ENCODE data around the gene CYP1B1. TPM values are rescaled to one million over a fixed set of nuclear protein-coding genes. Genes with fewer than 3 reads are reported as not detected.

CYP1B1 gene
- total RNA-seq, result 69.4 TPM
- long read RNA-seq, full-length matches to known transcripts, result 201 of 256 reads
- long read RNA-seq, partial matches to known transcripts, result 33 of 256 reads
- long read RNA-seq, other reads (novel, unspliced or antisense), result 22 of 256 reads

- H3K27me3 ChIP-seq, result no peaks in the 10 kb centered on the region
- H3K4me1 ChIP-seq, result peaks cover 17% of the 10 kb centered on the region
- peak within 1 kb of the TSS; percentile 93 for H3K27ac ChIP-seq
- peak; percentile 0 for ATAC-seq
- H3K9me3 ChIP-seq, result no peaks in the 10 kb centered on the region
- intact Hi-C loops (cut with DNase I), result no loop called here
- TF ChIP-seq, protein P1, sequence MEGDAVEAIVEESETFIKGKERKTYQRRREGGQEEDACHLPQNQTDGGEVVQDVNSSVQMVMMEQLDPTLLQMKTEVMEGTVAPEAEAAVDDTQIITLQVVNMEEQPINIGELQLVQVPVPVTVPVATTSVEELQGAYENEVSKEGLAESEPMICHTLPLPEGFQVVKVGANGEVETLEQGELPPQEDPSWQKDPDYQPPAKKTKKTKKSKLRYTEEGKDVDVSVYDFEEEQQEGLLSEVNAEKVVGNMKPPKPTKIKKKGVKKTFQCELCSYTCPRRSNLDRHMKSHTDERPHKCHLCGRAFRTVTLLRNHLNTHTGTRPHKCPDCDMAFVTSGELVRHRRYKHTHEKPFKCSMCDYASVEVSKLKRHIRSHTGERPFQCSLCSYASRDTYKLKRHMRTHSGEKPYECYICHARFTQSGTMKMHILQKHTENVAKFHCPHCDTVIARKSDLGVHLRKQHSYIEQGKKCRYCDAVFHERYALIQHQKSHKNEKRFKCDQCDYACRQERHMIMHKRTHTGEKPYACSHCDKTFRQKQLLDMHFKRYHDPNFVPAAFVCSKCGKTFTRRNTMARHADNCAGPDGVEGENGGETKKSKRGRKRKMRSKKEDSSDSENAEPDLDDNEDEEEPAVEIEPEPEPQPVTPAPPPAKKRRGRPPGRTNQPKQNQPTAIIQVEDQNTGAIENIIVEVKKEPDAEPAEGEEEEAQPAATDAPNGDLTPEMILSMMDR (IDR thresholded peaks at IDR 0.05), result no peak
- no peaks in the 10 kb centered on the region for H3K36me3 ChIP-seq
- peak within 1 kb of the TSS; percentile 64 for H3K4me3 ChIP-seq
- DNase-seq, result peak; percentile 79
Measured at GRCh38 chr2:38075507-38076151, at the start of gene CYP1B1. CYP1B1 (minus strand) TSS chr2:38076151; CDS start chr2:38075388, 763 bp downstream.

- Histone ChIP-seq H3K4me1 (peaks cover 21% of the 10 kb centered on the region), H3K27ac (no peak overlapping the region), H3K4me3 (no peak overlapping the region), H3K36me3 (no peaks in the 10 kb centered on the region), H3K9me3 (no peaks in the 10 kb centered on the region), H3K27me3 (no peaks in the 10 kb centered on the region)
- ATAC-seq, result no peak
- no peak for DNase-seq
- intact Hi-C loops (cut with DNase I), result no loop called here
- TF ChIP-seq, protein P1 (IDR thresholded peaks at IDR 0.05), result no peak
Measured at GRCh38 chr2:38125007-38125406, 49.1 kb upstream of the CYP1B1 start.

DNA sequence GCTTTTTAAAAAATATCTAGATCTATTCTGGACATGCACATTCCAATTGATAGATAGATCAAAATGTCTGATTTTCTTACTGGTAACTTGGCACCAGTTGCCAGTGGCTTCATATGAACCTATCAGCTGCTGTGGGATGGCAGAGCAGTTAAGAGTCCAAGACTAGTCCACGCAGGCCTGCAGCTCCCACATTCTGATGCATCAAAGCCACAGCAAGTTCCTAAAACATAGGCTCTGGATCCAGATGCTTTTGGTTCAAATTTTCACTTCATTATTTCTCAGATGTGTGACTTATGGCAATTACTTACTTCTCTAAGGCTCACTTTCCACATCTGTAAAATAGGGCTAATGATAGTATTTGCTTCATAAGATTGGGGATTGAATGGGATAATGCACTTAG is 48.0 kb upstream of the CYP1B1 start:
- TF ChIP-seq, protein P1 (IDR thresholded peaks at IDR 0.05), result no peak
- ATAC-seq (no peak), DNase-seq (no peak)
- no peaks in the 10 kb centered on the region for H3K27me3 ChIP-seq
- H3K27ac ChIP-seq, result no peak overlapping the region
- H3K4me1 ChIP-seq, result peaks cover 13% of the 10 kb centered on the region
- no peaks in the 10 kb centered on the region for H3K9me3 ChIP-seq
- no peaks in the 10 kb centered on the region for H3K36me3 ChIP-seq
- intact Hi-C loops (cut with DNase I), result no loop called here
- H3K4me3 ChIP-seq, result no peak overlapping the region

DNA sequence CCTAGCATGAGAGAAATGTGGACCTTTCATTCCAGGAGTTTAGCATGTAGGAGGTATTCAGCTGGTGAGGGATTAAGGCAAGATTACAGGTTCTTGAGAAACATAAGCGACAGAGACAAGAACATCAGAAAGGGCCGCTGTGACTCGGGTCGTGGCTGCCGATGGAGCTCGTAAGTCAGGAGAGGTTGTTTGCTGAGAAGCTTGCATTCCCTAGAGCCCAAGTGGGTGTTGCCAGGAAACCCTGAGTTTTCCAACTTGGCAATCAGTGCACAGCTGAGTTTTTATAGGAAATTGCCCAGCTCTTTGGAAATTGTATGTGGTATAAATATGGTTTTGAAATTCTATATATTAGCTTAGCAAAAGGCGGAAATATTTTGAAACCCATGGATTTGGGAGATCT is 46.4 kb upstream of the CYP1B1 start:
- H3K27ac ChIP-seq, result no peak overlapping the region
- ATAC-seq (no peak), DNase-seq (no peak)
- intact Hi-C loops (cut with DNase I), result no loop called here
- H3K27me3 ChIP-seq, result no peaks in the 10 kb centered on the region
- H3K9me3 ChIP-seq, result no peaks in the 10 kb centered on the region
- peaks cover 13% of the 10 kb centered on the region for H3K4me1 ChIP-seq
- no peaks in the 10 kb centered on the region for H3K36me3 ChIP-seq
- TF ChIP-seq, protein P1 (IDR thresholded peaks at IDR 0.05), result no peak
- no peak overlapping the region for H3K4me3 ChIP-seq

DNA sequence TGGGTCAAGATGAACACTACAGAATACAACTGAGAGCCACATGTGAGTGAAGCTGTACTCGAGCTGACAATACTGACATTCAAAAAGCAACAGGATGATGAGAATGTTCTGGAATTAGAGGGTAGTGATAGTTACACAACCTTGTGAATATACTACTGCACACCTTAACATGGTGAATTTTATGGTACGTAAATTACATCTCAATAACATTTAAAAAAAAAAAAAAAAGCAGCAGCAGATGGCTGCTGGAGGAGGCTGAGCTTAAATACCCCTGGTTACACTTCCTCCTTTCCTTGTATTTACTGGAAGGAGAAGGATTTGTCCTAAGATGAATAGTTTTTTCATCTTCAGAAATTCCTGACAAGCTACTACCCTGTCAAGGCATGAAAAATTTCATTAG is 45.5 kb upstream of the CYP1B1 start:
- no peak for ATAC-seq
- Histone ChIP-seq H3K36me3 (no peaks in the 10 kb centered on the region), H3K4me1 (peaks cover 13% of the 10 kb centered on the region), H3K9me3 (no peaks in the 10 kb centered on the region), H3K4me3 (no peak overlapping the region), H3K27me3 (no peaks in the 10 kb centered on the region), H3K27ac (no peak overlapping the region)
- TF ChIP-seq, protein P1 (IDR thresholded peaks at IDR 0.05), result no peak
- no peak for DNase-seq
- intact Hi-C loops (cut with DNase I), result no loop called here

Data from upper lobe of right lung (tissue), 1 donor.